GM12872 (cell line): ENCODE results near the gene PITRM1.

ENCODE experiments used
- TF ChIP-seq, protein P1 (sequence below): IDR thresholded peaks from 3 replicates; pipeline ENCODE4 v1.5.1; 2011; ENCODE audit warnings: low read depth, mild to moderate bottlenecking, low read length, moderate library complexity; ENCODE audit not compliant: insufficient read depth

The PITRM1 gene

GRCh38 chr10:3141351-3142005 lies 31.1 kb downstream of the PITRM1 start:
- TF ChIP-seq, protein P1, sequence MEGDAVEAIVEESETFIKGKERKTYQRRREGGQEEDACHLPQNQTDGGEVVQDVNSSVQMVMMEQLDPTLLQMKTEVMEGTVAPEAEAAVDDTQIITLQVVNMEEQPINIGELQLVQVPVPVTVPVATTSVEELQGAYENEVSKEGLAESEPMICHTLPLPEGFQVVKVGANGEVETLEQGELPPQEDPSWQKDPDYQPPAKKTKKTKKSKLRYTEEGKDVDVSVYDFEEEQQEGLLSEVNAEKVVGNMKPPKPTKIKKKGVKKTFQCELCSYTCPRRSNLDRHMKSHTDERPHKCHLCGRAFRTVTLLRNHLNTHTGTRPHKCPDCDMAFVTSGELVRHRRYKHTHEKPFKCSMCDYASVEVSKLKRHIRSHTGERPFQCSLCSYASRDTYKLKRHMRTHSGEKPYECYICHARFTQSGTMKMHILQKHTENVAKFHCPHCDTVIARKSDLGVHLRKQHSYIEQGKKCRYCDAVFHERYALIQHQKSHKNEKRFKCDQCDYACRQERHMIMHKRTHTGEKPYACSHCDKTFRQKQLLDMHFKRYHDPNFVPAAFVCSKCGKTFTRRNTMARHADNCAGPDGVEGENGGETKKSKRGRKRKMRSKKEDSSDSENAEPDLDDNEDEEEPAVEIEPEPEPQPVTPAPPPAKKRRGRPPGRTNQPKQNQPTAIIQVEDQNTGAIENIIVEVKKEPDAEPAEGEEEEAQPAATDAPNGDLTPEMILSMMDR: no peak

DNA sequence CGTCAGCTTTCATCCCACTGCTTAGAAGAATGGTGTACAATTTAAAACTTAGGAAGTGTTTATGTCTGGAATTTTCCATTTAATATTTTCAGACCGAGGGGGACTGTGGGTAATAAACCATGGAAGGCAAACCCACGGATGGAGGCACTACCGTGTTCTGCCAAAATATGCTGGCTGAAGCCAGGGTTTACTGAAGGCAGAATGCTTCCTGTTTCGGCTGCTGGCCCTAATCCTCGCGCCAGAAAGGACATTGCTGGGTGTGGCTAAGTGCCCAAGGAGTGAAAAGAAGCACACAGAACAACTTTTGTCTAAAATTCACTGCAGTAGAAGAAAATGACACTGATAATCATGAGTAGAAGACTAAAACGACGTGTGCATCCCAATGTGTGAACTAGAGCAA lies 32.3 kb downstream of the PITRM1 start:
- TF ChIP-seq, protein P1: no peak

DNA sequence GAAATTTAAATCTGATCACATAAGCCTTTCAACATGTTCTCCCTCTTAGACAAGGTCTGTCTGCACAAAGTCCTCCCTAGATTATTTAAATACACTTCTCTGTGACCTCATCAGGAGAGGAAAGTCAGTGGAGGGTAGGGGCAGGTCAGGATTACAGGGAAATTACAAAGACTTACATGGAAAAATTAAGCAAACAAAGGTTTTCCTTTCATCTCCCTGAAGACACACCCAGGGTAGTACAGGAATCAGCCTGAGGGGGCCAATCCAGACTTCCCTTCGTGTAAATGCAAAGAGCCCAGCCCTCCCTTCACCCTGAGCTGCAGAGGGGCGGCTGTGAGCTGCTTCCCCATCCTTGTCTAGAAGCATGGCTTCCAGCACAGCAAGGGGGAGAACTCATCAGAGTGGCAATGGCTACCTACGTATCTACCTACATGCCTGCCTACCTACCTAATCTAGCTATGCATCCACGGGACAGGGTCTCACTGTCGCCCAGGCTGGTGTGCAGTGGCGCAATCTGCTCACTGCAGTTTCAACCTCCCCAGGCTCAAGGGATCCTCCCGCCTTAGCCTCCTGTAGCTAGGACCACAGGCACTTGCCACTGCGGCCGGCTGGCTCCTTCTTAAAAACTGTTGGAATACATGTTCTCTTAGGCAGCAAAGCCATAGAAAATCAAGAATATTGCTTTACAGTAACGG lies 33.2 kb downstream of the PITRM1 start:
- TF ChIP-seq, protein P1: no peak

GRCh38 chr10:3137958-3138726 lies 34.4 kb downstream of the PITRM1 start:
- TF ChIP-seq, protein P1: no peak

DNA sequence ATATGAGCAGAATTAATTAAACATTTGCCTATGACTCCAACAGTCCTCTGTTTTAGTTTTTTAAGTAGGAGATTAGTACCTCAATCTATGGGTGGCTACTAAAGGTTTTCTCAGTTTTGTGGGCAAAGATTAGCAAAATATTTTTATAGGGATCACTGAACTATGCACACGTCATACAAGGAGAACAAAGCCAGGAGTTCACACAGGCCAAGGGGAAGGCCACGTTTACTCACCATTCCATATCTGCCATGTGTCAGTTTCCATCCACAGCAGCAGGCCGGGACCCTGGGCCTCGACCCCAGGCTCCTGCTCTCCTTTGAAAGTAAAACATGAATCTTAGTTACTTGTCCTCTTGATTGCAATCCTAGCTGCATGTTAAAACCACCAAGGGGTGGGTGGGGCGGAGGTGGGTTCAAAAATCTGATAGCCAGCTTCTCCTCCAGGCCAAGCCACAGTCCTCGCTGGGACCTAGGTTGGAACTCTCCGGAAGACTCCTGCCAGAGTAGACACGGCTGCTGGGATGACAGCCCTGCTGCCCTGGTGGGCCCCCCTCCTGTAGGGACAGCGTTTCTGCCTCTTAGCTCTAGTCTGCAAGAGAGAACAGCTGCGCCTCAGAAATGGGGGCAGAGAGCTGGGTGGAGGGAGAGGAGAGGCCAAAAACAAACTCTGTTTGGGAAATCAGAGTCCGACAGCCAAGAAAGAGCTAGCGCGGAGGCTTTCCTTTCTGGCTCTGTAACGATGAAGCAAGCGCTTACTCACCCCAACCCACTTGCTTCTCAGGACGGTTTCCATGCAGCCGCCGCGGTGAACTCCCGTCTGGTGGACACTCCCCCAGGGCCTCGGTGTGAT lies 35.6 kb downstream of the PITRM1 start:
- TF ChIP-seq, protein P1: no peak

DNA sequence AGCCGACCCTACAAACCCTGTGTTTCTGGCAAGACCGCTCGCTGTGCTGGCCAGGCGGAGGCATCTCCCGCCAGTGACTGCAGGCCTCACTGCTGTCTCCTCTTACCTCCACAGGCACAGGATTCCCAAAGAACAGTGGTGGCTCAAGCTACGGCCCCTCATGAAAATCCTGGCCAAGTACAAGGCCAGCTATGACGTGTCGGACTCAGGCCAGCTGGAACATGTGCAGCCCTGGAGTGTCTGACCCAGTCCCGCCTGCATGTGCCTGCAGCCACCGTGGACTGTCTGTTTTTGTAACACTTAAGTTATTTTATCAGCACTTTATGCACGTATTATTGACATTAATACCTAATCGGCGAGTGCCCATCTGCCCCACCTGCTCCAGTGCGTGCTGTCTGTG lies 36.2 kb downstream of the PITRM1 start:
- TF ChIP-seq, protein P1: no peak
